Adrenal gland (tissue), 5 donors: Measurements from ENCODE around the gene NKAIN2.

ENCODE experiments used
- CTCF ChIP-seq, 6 experiments: fragments of 450-650 bp in 4 of 6; fragments of 200-600 bp in 2 of 6; sonication (generic) in 1 of 6; IDR thresholded peaks; 1 replicate in 5 of 6; 2 replicates in 1 of 6; pipeline versions ENCODE4 v1.5.1 to v1.8.0; 2016 to 2021; ENCODE audit warnings: antibody characterized with exemption in 6 of 6, mild to moderate bottlenecking in 2 of 6, moderate library complexity in 1 of 6
- POLR2A ChIP-seq, 2 donors: fragments of 450-650 bp; IDR thresholded peaks; one replicate each; pipeline ENCODE4 v1.6.1; 2017; ENCODE audit warnings: antibody characterized with exemption in 2 of 2, mild to moderate bottlenecking in 2 of 2, moderate library complexity in 1 of 2
- donor health status: DM: no; HTN: no; CAD: no.

- no peak for TF ChIP-seq CTCF (IDR thresholded peaks at IDR 0.05)
- TF ChIP-seq POLR2A (IDR thresholded peaks at IDR 0.05): no peak
Observed at GRCh38 chr6:124355146-124355545, 551.5 kb downstream of the NKAIN2 start.
